SH-SY5Y (cell line): Measurements from ENCODE around the gene POLR2C.

Experiments used
- GATA2 ChIP-seq: IDR thresholded peaks from 2 replicates; pipeline ENCODE4 v1.6.1; 2011; ENCODE audit warnings: mild to moderate bottlenecking, low read depth, low read length
- GATA3 ChIP-seq: IDR thresholded peaks from 2 replicates; pipeline ENCODE4 v1.6.1; 2011; ENCODE audit warnings: low read depth, mild to moderate bottlenecking, low read length, moderate library complexity

GRCh38 chr16:57508035-57508425, 45.6 kb downstream of the POLR2C start:
- no peak for TF ChIP-seq GATA2
- TF ChIP-seq GATA3 = no peak
